C4-2B (cell line): ENCODE data around the gene SAMD4B.

ENCODE experiments used
- H3K27ac ChIP-seq: fragments of 450-650 bp; 2 replicates; pipeline ENCODE4 v1.5.1; 2017
- ZFX ChIP-seq: fragments of 450-650 bp; IDR thresholded peaks from 2 replicates; pipeline ENCODE4 v1.6.1; 2017
- TF ChIP-seq, protein P1 (sequence below): fragments of 450-650 bp; conservative IDR thresholded peaks from 2 replicates; pipeline ENCODE4 v1.5.1; 2017; ENCODE audit warnings: mild to moderate bottlenecking

Gene SAMD4B

GRCh38 chr19:39417463-39418181, 75.4 kb downstream of the SAMD4B start:
- TF ChIP-seq ZFX = no peak
- TF ChIP-seq, protein P1, sequence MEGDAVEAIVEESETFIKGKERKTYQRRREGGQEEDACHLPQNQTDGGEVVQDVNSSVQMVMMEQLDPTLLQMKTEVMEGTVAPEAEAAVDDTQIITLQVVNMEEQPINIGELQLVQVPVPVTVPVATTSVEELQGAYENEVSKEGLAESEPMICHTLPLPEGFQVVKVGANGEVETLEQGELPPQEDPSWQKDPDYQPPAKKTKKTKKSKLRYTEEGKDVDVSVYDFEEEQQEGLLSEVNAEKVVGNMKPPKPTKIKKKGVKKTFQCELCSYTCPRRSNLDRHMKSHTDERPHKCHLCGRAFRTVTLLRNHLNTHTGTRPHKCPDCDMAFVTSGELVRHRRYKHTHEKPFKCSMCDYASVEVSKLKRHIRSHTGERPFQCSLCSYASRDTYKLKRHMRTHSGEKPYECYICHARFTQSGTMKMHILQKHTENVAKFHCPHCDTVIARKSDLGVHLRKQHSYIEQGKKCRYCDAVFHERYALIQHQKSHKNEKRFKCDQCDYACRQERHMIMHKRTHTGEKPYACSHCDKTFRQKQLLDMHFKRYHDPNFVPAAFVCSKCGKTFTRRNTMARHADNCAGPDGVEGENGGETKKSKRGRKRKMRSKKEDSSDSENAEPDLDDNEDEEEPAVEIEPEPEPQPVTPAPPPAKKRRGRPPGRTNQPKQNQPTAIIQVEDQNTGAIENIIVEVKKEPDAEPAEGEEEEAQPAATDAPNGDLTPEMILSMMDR = no peak
- no peak overlapping the region for H3K27ac ChIP-seq

GRCh38 chr19:39419003-39419402, 76.8 kb downstream of the SAMD4B start:
- no peak overlapping the region for H3K27ac ChIP-seq
- TF ChIP-seq, protein P1 = no peak
- no peak for TF ChIP-seq ZFX

GRCh38 chr19:39420769-39421168, 78.5 kb downstream of the SAMD4B start:
- TF ChIP-seq ZFX = no peak
- TF ChIP-seq, protein P1 = no peak
- no peak overlapping the region for H3K27ac ChIP-seq

- TF ChIP-seq, protein P1 = no peak
- no peak for TF ChIP-seq ZFX
- no peak overlapping the region for H3K27ac ChIP-seq
Observed at GRCh38 chr19:39422020-39422419, 79.8 kb downstream of the SAMD4B start.

DNA sequence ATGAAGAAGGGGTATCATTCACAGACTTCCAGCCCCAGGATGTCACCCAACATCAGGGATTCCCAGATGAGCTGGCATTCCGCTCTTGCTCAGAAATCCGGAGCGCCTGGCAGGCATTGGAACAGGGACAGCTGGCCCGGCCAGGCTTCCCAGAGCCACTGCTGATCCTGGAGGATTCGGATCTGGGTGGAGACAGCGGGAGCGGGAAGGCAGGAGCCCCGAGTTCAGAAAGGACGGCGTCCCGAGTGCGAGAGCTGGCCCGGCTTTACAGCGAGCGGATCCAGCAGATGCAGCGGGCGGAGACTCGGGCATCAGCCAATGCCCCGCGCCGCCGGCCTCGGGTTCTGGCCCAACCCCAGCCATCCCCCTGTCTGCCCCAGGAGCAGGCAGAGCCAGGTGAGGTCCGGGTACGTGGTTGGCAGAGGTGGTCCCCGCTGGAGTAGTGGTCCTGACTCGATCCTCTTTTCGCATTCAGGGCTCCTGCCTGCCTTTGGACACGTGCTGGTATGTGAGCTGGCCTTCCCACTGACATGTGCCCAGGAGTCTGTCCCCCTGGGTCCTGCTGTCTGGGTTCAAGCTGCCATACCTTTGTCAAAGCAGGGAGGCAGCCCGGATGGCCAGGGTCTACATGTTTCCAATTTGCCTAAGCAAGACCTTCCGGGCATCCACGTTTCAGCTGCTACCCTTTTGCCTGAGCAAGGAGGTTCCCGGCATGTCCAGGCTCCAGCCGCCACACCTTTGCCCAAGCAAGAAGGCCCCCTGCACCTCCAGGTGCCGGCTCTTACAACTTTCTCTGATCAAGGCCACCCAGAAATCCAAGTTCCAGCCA, 81.3 kb downstream of the SAMD4B start:
- H3K27ac ChIP-seq = no peak overlapping the region
- TF ChIP-seq, protein P1 = no peak
- TF ChIP-seq ZFX = no peak

- no peak overlapping the region for H3K27ac ChIP-seq
- TF ChIP-seq ZFX = no peak
- TF ChIP-seq, protein P1 = no peak
Observed at GRCh38 chr19:39424934-39425333, 82.7 kb downstream of the SAMD4B start.

GRCh38 chr19:39425744-39426143, 83.5 kb downstream of the SAMD4B start:
- no peak overlapping the region for H3K27ac ChIP-seq
- no peak for TF ChIP-seq ZFX
- TF ChIP-seq, protein P1 = no peak
